ENCODE measurements around the gene SETD1A. TPM values are rescaled to one million over a fixed set of nuclear protein-coding genes. Genes with fewer than 3 reads are reported as not detected.

Gene SETD1A
- total RNA-seq, 2 donors from 2014 or later, result 27.5 to 40.0 TPM

- no peaks in the 10 kb centered on the region for H3K27me3 Mint-ChIP-seq
- no peak overlapping the region for H3K4me3 Mint-ChIP-seq
- peaks cover 0 to 7% of the 10 kb centered on the region in 2 donors for H3K4me1 Mint-ChIP-seq (ENCODE audit: low read depth in 2 of 2)
- H3K9me3 Mint-ChIP-seq, result no peaks in the 10 kb centered on the region
- DNase-seq (ENCODE audit: low spot score) (no peak), ATAC-seq (no peak)
- no peaks in the 10 kb centered on the region for H3K36me3 Mint-ChIP-seq
- H3K27ac Mint-ChIP-seq, result no peak overlapping the region
Observed at GRCh38 chr16:30985401-30986128, 28.0 kb downstream of the SETD1A start.

GRCh38 chr16:30986129-30986991, 28.8 kb downstream of the SETD1A start:
- H3K27ac Mint-ChIP-seq, result no peak overlapping the region
- H3K27me3 Mint-ChIP-seq, result no peaks in the 10 kb centered on the region
- H3K4me3 Mint-ChIP-seq, result no peak overlapping the region
- ATAC-seq, result no peak
- no peak for DNase-seq (ENCODE audit: low spot score)
- H3K36me3 Mint-ChIP-seq, result no peaks in the 10 kb centered on the region
- H3K4me1 Mint-ChIP-seq (ENCODE audit: low read depth in 2 of 2), result peaks cover 0 to 11% of the 10 kb centered on the region in 2 donors
- H3K9me3 Mint-ChIP-seq, result no peaks in the 10 kb centered on the region

GRCh38 chr16:30987581-30988190, 30.1 kb downstream of the SETD1A start:
- Mint-ChIP-seq H3K27ac (no peak overlapping the region), H3K9me3 (no peaks in the 10 kb centered on the region), H3K27me3 (no peaks in the 10 kb centered on the region), H3K4me1 (ENCODE audit: low read depth in 2 of 2) (peaks cover 0 to 10% of the 10 kb centered on the region in 2 donors), H3K4me3 (no peak overlapping the region), H3K36me3 (no peaks in the 10 kb centered on the region)
- no peak for ATAC-seq
- no peak for DNase-seq (ENCODE audit: low spot score)

- no peaks in the 10 kb centered on the region for H3K9me3 Mint-ChIP-seq
- no peak overlapping the region for H3K4me3 Mint-ChIP-seq
- H3K27me3 Mint-ChIP-seq, result no peaks in the 10 kb centered on the region
- H3K27ac Mint-ChIP-seq, result no peak overlapping the region
- ATAC-seq (no peak), DNase-seq (ENCODE audit: low spot score) (no peak)
- peaks cover 2 to 9% of the 10 kb centered on the region in 2 donors for H3K4me1 Mint-ChIP-seq (ENCODE audit: low read depth in 2 of 2)
- H3K36me3 Mint-ChIP-seq, result no peaks in the 10 kb centered on the region
Observed at GRCh38 chr16:30989469-30990047, 32.0 kb downstream of the SETD1A start.

- Mint-ChIP-seq H3K4me1 (ENCODE audit: low read depth in 2 of 2) (peaks cover 8 to 11% of the 10 kb centered on the region in 2 donors), H3K36me3 (no peaks in the 10 kb centered on the region), H3K27me3 (no peaks in the 10 kb centered on the region), H3K27ac (no peak overlapping the region), H3K9me3 (no peaks in the 10 kb centered on the region), H3K4me3 (no peak overlapping the region)
- ATAC-seq, result no peak
- no peak for DNase-seq (ENCODE audit: low spot score)
Observed at GRCh38 chr16:30990105-30990504, 32.6 kb downstream of the SETD1A start.

- no peaks in the 10 kb centered on the region for H3K36me3 Mint-ChIP-seq
- H3K27ac Mint-ChIP-seq, result no peak overlapping the region
- DNase-seq (ENCODE audit: low spot score), result no peak
- no peaks in the 10 kb centered on the region for H3K9me3 Mint-ChIP-seq
- no peak for ATAC-seq
- H3K4me3 Mint-ChIP-seq, result no peak overlapping the region
- H3K27me3 Mint-ChIP-seq, result no peaks in the 10 kb centered on the region
- peaks cover 9 to 11% of the 10 kb centered on the region in 2 donors for H3K4me1 Mint-ChIP-seq (ENCODE audit: low read depth in 2 of 2)
Observed at GRCh38 chr16:30991052-30991451, 33.5 kb downstream of the SETD1A start.

GRCh38 chr16:30992276-30992780, 34.8 kb downstream of the SETD1A start:
- Mint-ChIP-seq H3K9me3 (no peaks in the 10 kb centered on the region), H3K27ac (peak overlapping the region in 1 of 2 donors; percentile 49), H3K27me3 (peaks cover 0 to 4% of the 10 kb centered on the region in 2 donors), H3K4me1 (ENCODE audit: low read depth in 2 of 2) (peaks cover 14 to 15% of the 10 kb centered on the region in 2 donors), H3K36me3 (no peaks in the 10 kb centered on the region), H3K4me3 (no peak overlapping the region)
- no peak for DNase-seq (ENCODE audit: low spot score)
- no peak for ATAC-seq

GRCh38 chr16:30992931-30993816, 35.6 kb downstream of the SETD1A start:
- no peaks in the 10 kb centered on the region for H3K9me3 Mint-ChIP-seq
- H3K27me3 Mint-ChIP-seq, result peaks cover 0 to 4% of the 10 kb centered on the region in 2 donors
- ATAC-seq (no peak), DNase-seq (ENCODE audit: low spot score) (no peak)
- peaks cover 14 to 15% of the 10 kb centered on the region in 2 donors for H3K4me1 Mint-ChIP-seq (ENCODE audit: low read depth in 2 of 2)
- H3K27ac Mint-ChIP-seq, result peak overlapping the region; percentile 19 to 49
- no peaks in the 10 kb centered on the region for H3K36me3 Mint-ChIP-seq
- H3K4me3 Mint-ChIP-seq, result no peak overlapping the region

- no peak for DNase-seq (ENCODE audit: low spot score)
- Mint-ChIP-seq H3K27me3 (peaks cover 0 to 4% of the 10 kb centered on the region in 2 donors), H3K27ac (peak overlapping the region in 1 of 2 donors; percentile 18), H3K4me3 (peak overlapping the region; percentile 79), H3K9me3 (no peaks in the 10 kb centered on the region), H3K36me3 (no peaks in the 10 kb centered on the region), H3K4me1 (ENCODE audit: low read depth in 2 of 2) (peaks cover 14 to 15% of the 10 kb centered on the region in 2 donors)
- no peak for ATAC-seq
Observed at GRCh38 chr16:30995927-30996323, 38.4 kb downstream of the SETD1A start.

- ATAC-seq (no peak), DNase-seq (ENCODE audit: low spot score) (no peak)
- H3K27me3 Mint-ChIP-seq, result peaks cover 0 to 4% of the 10 kb centered on the region in 2 donors
- H3K4me1 Mint-ChIP-seq (ENCODE audit: low read depth in 2 of 2), result peaks cover 10 to 14% of the 10 kb centered on the region in 2 donors
- H3K27ac Mint-ChIP-seq, result peak overlapping the region in 1 of 2 donors; percentile 18
- H3K4me3 Mint-ChIP-seq, result peak overlapping the region; percentile 79
- H3K9me3 Mint-ChIP-seq, result no peaks in the 10 kb centered on the region
- H3K36me3 Mint-ChIP-seq, result no peaks in the 10 kb centered on the region
Observed at GRCh38 chr16:30996324-30996984, 38.9 kb downstream of the SETD1A start.

GRCh38 chr16:30996985-30997724, 39.6 kb downstream of the SETD1A start:
- Mint-ChIP-seq H3K27me3 (peaks cover 0 to 5% of the 10 kb centered on the region in 2 donors), H3K36me3 (no peaks in the 10 kb centered on the region), H3K27ac (no peak overlapping the region)

More at GRCh38 chr16:30996985-30997724, 39.6 kb downstream of the SETD1A start:
- peaks cover 10 to 14% of the 10 kb centered on the region in 2 donors for H3K4me1 Mint-ChIP-seq (ENCODE audit: low read depth in 2 of 2)
- H3K9me3 Mint-ChIP-seq, result no peaks in the 10 kb centered on the region
- H3K4me3 Mint-ChIP-seq, result peak overlapping the region; percentile 79
- peak; percentile 95 to 96 for ATAC-seq
- DNase-seq (ENCODE audit: low spot score), result peak; percentile 72
